CD14-positive monocyte (primary cell): ENCODE data around the gene ELANE. TPM values are rescaled to one million over a fixed set of nuclear protein-coding genes. Genes with fewer than 3 reads are reported as not detected.

Experiments used
- DNase-seq, 3 donors: peaks; one replicate each; pipeline ENCODE4 v3.0.0-alpha.2; 2011 to 2022
- H2AFZ ChIP-seq: 2 replicates; pipeline ENCODE4 v1.6.0; 2012; ENCODE audit warnings: mild to moderate bottlenecking, low read depth, low read length, inconsistent platforms; ENCODE audit not compliant: insufficient read depth, poor library complexity, severe bottlenecking
- H3K27ac ChIP-seq, 2 donors: 1 replicate in 1 of 2; 2 replicates in 1 of 2; pipeline ENCODE4 v1.5.1; 2012 to 2013; ENCODE audit warnings: low read length in 2 of 2, control low read depth in 1 of 2, inconsistent platforms in 1 of 2, low read depth in 1 of 2, mild to moderate bottlenecking in 1 of 2
- H3K27me3 ChIP-seq, 2 donors: one replicate each; pipeline versions ENCODE4 v1.6.0 to v1.6.1; 2011 to 2013; ENCODE audit warnings: low read length in 2 of 2; ENCODE audit not compliant: control insufficient read depth in 2 of 2, insufficient read depth in 2 of 2
- H3K36me3 ChIP-seq, 2 donors: replicated peaks in 1 of 2; 1 replicate in 1 of 2; 2 replicates in 1 of 2; pipeline versions ENCODE4 v1.5.1 to v1.6.1; 2012 to 2013; ENCODE audit warnings: low read length in 2 of 2, control low read depth in 1 of 2, inconsistent platforms in 1 of 2, mild to moderate bottlenecking in 1 of 2; ENCODE audit not compliant: insufficient read depth in 2 of 2, control insufficient read depth in 1 of 2
- H3K4me1 ChIP-seq, 2 donors: 1 replicate in 1 of 2; 2 replicates in 1 of 2; pipeline versions ENCODE4 v1.5.1 to v1.6.1; 2012 to 2013; ENCODE audit warnings: low read length in 2 of 2, control low read depth in 1 of 2, inconsistent platforms in 1 of 2, mild to moderate bottlenecking in 1 of 2, moderate library complexity in 1 of 2; ENCODE audit not compliant: insufficient read depth in 2 of 2, control insufficient read depth in 1 of 2
- H3K4me2 ChIP-seq: replicated peaks from 2 replicates; pipeline ENCODE3; 2012; ENCODE audit warnings: low read length, moderate library complexity, mild to moderate bottlenecking; ENCODE audit not compliant: poor library complexity, severe bottlenecking; ENCODE audit errors: extremely low read depth
- H3K4me3 ChIP-seq, 3 experiments: fragments of 200-600 bp in 1 of 3; sonication (generic) in 1 of 3; replicated peaks in 1 of 3; 1 replicate in 2 of 3; 2 replicates in 1 of 3; pipeline ENCODE4 v1.5.1; 2011 to 2013; ENCODE audit warnings: low read length in 3 of 3, mild to moderate bottlenecking in 3 of 3, control low read depth in 2 of 3, low read depth in 2 of 3, inconsistent platforms in 1 of 3, moderate library complexity in 1 of 3
- H3K79me2 ChIP-seq: 2 replicates; pipeline ENCODE4 v1.6.0; 2012; ENCODE audit warnings: mild to moderate bottlenecking, control low read depth, inconsistent platforms, low read length, moderate library complexity; ENCODE audit not compliant: insufficient read depth
- H3K9ac ChIP-seq: 2 replicates; pipeline ENCODE4 v1.6.0; 2017; ENCODE audit warnings: low read length, mild to moderate bottlenecking; ENCODE audit not compliant: insufficient read depth, poor library complexity, severe bottlenecking
- H3K9me3 ChIP-seq, 2 donors: replicated peaks in 1 of 2; 1 replicate in 1 of 2; 2 replicates in 1 of 2; pipeline versions ENCODE4 v1.5.1 to v1.6.1; 2012 to 2013; ENCODE audit warnings: low read length in 2 of 2, control low read depth in 1 of 2; ENCODE audit not compliant: control insufficient read depth in 1 of 2, insufficient read depth in 1 of 2
- H4K20me1 ChIP-seq: 2 replicates; pipeline ENCODE4 v1.6.0; 2012; ENCODE audit warnings: mild to moderate bottlenecking, low read length, control low read depth, moderate library complexity; ENCODE audit not compliant: insufficient read depth
- H3K27ac Mint-ChIP-seq, 7 donors: one replicate each; pipeline ENCODE4 v1.8.0; 2020; ENCODE audit warnings: mild to moderate bottlenecking in 7 of 7, mixed read lengths in 7 of 7, moderate library complexity in 6 of 7, inconsistent platforms in 2 of 7
- H3K27me3 Mint-ChIP-seq, 3 donors: one replicate each; pipeline ENCODE4 v1.8.0; 2021 to 2022; ENCODE audit warnings: low read depth in 3 of 3, mild to moderate bottlenecking in 3 of 3, mixed read lengths in 3 of 3, moderate library complexity in 3 of 3, inconsistent platforms in 1 of 3
- H3K36me3 Mint-ChIP-seq, 2 donors: one replicate each; pipeline ENCODE4 v1.8.0; 2020; ENCODE audit warnings: mixed read lengths in 2 of 2, inconsistent platforms in 1 of 2, mild to moderate bottlenecking in 1 of 2
- H3K4me1 Mint-ChIP-seq: one replicate; pipeline ENCODE4 v1.8.0; 2020; ENCODE audit warnings: mild to moderate bottlenecking, mixed read lengths
- H3K4me3 Mint-ChIP-seq, 2 donors: one replicate each; pipeline ENCODE4 v1.8.0; 2020; ENCODE audit warnings: mild to moderate bottlenecking in 2 of 2, mixed read lengths in 2 of 2, moderate library complexity in 1 of 2
- H3K9me3 Mint-ChIP-seq, 7 donors: one replicate each; pipeline ENCODE4 v1.8.0; 2020 to 2022; ENCODE audit warnings: mixed read lengths in 7 of 7, mild to moderate bottlenecking in 6 of 7, moderate library complexity in 6 of 7, inconsistent platforms in 2 of 7
- CTCF ChIP-seq: fragments of 200-600 bp; IDR thresholded peaks from one replicate; pipeline ENCODE4 v1.8.0; 2022; ENCODE audit warnings: antibody characterized with exemption, mild to moderate bottlenecking
- WGBS: methylation state at CpG from one replicate; pipeline ENCODE4 v1.1.5; 2013; ENCODE audit warnings: missing lambda C conversion rate; ENCODE audit not compliant: insufficient coverage; 5-methylcytosine and 5-hydroxymethylcytosine counted together
- intact Hi-C, 2 donors: fragments of 100-400 bp; cut with micrococcal nuclease; formaldehyde crosslinking; loops; one replicate each; pipeline versions ENCODE4 v1.15.0 to v1.15.1; 2023
- polyA plus RNA-seq, 3 donors: library from polyadenylated mRNA; depleted of rRNA in 1 of 3; unstranded in 2 of 3; stranded (reverse) in 1 of 3; fragments of 300-500 nt in 2 of 3; fragments of >200 nt in 1 of 3; fragmentation: Illumina TruSeq in 2 of 3; gene quantifications; 1 replicate in 2 of 3; 2 replicates in 1 of 3; pipeline ENCODE4 v1.2.3, GENCODE V29; 2012 to 2021

Gene ELANE
- polyA plus RNA-seq, 3 donors = 0.61 to 2.0 (median 1.3) TPM

GRCh38 chr19:900043-900301 lies 47.9 kb downstream of the ELANE start:
- no peak for TF ChIP-seq CTCF
- Histone ChIP-seq H3K9ac (no peak overlapping the region), H4K20me1 (peaks cover 81% of the 10 kb centered on the region), H3K79me2 (peaks cover 17% of the 10 kb centered on the region), H3K4me2 (no peak overlapping the region), H3K27me3 (no peaks in the 10 kb centered on the region), H3K4me3 (no peak overlapping the region), H3K4me1 (no peaks in the 10 kb centered on the region), H3K27ac (no peak overlapping the region), H3K9me3 (no peaks in the 10 kb centered on the region), H3K36me3 (peaks cover 36 to 49% of the 10 kb centered on the region in 2 donors), H2AFZ (no peak overlapping the region)
- Mint-ChIP-seq H3K27ac (no peak overlapping the region), H3K9me3 (no peaks in the 10 kb centered on the region), H3K36me3 (peaks cover 39 to 73% of the 10 kb centered on the region in 2 donors), H3K27me3 (peaks cover 0 to 4% (median 3%) of the 10 kb centered on the region in 3 donors), H3K4me3 (no peak overlapping the region), H3K4me1 (peaks cover 2% of the 10 kb centered on the region)
- 93% methylated on average over 10 of the region's 15 CpGs for WGBS
- intact Hi-C loops = no loop called here
- no peak for DNase-seq

GRCh38 chr19:900302-901111 lies 48.4 kb downstream of the ELANE start:
- H3K79me2 ChIP-seq = peaks cover 19% of the 10 kb centered on the region
- H3K9ac ChIP-seq = no peak overlapping the region
- H3K36me3 ChIP-seq = peaks cover 36 to 49% of the 10 kb centered on the region in 2 donors
- TF ChIP-seq CTCF = no peak
- peaks cover under 1% of the 10 kb centered on the region for H3K4me1 Mint-ChIP-seq
- no peaks in the 10 kb centered on the region for H3K9me3 Mint-ChIP-seq
- no peak overlapping the region for H3K4me2 ChIP-seq
- peaks cover 0 to 4% (median 3%) of the 10 kb centered on the region in 3 donors for H3K27me3 Mint-ChIP-seq
- H3K36me3 Mint-ChIP-seq = peaks cover 40 to 76% of the 10 kb centered on the region in 2 donors
- no peak overlapping the region for H3K4me3 Mint-ChIP-seq
- H3K27me3 ChIP-seq = no peaks in the 10 kb centered on the region
- H3K9me3 ChIP-seq = no peaks in the 10 kb centered on the region
- H3K27ac ChIP-seq = no peak overlapping the region
- WGBS = 92% methylated on average over 17 of the region's 30 CpGs
- DNase-seq = no peak
- intact Hi-C loops = no loop called here
- H2AFZ ChIP-seq = no peak overlapping the region
- H3K4me1 ChIP-seq = no peaks in the 10 kb centered on the region
- no peak overlapping the region for H3K4me3 ChIP-seq
- no peak overlapping the region for H3K27ac Mint-ChIP-seq
- peaks cover 83% of the 10 kb centered on the region for H4K20me1 ChIP-seq
